ENCODE results near the gene FNDC3B.

The FNDC3B gene

DNA sequence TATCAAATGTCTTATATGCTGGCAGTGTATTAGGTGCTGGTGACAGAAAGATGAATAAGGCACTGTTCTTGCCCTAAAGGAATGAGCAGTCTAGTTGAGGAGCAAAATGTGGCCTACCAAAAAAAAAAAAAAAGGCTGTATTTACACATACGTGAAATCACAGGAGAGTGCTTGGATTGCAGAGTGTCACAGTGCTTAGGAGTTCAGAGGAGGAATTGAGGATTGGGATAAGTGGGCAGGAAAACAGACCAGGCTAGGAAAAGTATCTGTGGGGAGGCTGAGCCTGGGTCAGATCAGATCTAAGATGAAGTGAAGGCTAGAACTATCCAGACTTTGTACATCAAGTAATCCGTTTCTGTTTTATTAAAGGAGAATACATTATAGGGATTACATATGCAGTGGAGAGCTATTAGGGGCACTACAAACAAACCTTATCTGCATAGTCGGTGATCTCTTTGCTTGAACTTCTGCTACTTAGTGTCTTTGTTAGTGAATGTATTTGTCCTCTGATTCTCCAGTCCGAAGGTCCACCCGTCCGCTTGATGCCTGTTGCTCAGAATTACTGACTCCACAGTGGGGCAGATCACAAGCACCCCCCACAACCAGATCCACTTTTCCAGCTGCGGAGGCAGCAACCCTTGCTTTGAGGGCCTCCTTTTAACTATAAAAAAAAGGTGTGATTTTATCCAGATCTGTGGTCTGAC is 80.0 kb downstream of the FNDC3B start:
- Histone ChIP-seq H4K20me1 (ENCODE audit: insufficient read depth, low read length, poor library complexity, severe bottlenecking) (no peaks in the 10 kb centered on the region), H3K9me3 (ENCODE audit: insufficient read depth, low read depth, low read length) (no peaks in the 10 kb centered on the region), H3K4me3 (ENCODE audit: low read length, poor library complexity, severe bottlenecking) (no peak overlapping the region), H3K27me3 (ENCODE audit: insufficient read depth, low read length, poor library complexity, severe bottlenecking) (no peaks in the 10 kb centered on the region), H3K4me2 (ENCODE audit: low read depth, low read length, poor library complexity, severe bottlenecking) (no peak overlapping the region), H3K36me3 (ENCODE audit: insufficient read depth, low read length) (peaks cover 5% of the 10 kb centered on the region; the same call in 1 of the 2 replicates), H3K79me2 (ENCODE audit: insufficient read depth, low read length) (no peaks in the 10 kb centered on the region), H3K9me2 (replicated peaks; ENCODE audit: low read depth, low read length) (no peaks in the 10 kb centered on the region), H3K9ac (ENCODE audit: low read depth, low read length, poor library complexity, severe bottlenecking) (no peak overlapping the region), H2AFZ (ENCODE audit: low read length) (no peak overlapping the region), H3K4me1 (ENCODE audit: insufficient read depth, low read length, poor library complexity, severe bottlenecking) (peaks cover 4% of the 10 kb centered on the region), H3F3A (ENCODE audit: low read depth) (no peaks in the 10 kb centered on the region)
- TF ChIP-seq, protein P1, sequence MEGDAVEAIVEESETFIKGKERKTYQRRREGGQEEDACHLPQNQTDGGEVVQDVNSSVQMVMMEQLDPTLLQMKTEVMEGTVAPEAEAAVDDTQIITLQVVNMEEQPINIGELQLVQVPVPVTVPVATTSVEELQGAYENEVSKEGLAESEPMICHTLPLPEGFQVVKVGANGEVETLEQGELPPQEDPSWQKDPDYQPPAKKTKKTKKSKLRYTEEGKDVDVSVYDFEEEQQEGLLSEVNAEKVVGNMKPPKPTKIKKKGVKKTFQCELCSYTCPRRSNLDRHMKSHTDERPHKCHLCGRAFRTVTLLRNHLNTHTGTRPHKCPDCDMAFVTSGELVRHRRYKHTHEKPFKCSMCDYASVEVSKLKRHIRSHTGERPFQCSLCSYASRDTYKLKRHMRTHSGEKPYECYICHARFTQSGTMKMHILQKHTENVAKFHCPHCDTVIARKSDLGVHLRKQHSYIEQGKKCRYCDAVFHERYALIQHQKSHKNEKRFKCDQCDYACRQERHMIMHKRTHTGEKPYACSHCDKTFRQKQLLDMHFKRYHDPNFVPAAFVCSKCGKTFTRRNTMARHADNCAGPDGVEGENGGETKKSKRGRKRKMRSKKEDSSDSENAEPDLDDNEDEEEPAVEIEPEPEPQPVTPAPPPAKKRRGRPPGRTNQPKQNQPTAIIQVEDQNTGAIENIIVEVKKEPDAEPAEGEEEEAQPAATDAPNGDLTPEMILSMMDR (conservative IDR thresholded peaks at IDR 0.05; ENCODE audit: low read length) = no peak
- no peak for TF ChIP-seq EZH2phosphoT487 (IDR thresholded peaks at IDR 0.05; ENCODE audit: borderline replicate concordance)

DNA sequence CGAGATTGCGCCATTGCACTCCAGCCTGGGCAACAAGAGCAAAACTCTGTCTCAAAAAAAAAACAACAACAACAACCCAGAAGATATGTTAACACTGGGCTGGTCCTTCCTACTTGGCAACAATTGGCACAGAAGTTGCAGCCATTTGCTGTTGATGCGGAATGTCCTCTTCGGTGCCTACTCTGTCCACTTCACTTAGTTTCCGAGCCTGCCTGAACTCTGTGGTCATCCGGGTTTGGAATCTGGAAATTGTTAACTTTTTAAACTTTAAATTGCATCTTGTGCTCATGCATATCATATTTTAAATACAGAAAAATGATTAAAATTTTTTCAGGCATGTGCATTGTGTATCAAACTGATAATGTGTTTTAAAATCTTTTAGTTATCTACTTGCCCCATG is 81.5 kb downstream of the FNDC3B start:
- Histone ChIP-seq H3K9me2 (replicated peaks; ENCODE audit: low read depth, low read length) (no peaks in the 10 kb centered on the region), H2AFZ (ENCODE audit: low read length) (no peak overlapping the region)

DNA sequence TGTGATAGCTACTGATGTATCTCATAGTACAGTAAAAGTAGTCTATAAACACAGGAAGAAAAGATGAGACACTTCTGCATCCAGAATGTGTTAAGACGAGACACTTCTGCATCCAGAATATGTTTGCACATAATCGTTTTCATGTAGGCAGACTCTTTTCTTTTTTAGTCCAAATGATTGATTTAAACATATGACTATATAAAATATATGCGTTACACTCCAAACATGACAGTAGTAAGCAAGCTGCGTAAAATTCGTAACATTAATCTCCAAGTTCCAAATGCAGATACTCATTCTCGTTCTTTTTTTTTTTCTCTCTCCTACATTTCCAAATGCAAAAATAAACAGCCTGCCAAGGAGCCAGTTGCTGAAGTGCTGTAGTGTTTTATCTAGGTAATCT is 82.6 kb downstream of the FNDC3B start:
- Histone ChIP-seq H3K9ac (ENCODE audit: low read depth, low read length, poor library complexity, severe bottlenecking) (no peak overlapping the region), H3K36me3 (ENCODE audit: insufficient read depth, low read length) (no peaks in the 10 kb centered on the region), H3K79me2 (ENCODE audit: insufficient read depth, low read length) (no peaks in the 10 kb centered on the region), H3F3A (ENCODE audit: low read depth) (no peaks in the 10 kb centered on the region), H3K4me1 (ENCODE audit: insufficient read depth, low read length, poor library complexity, severe bottlenecking) (no peaks in the 10 kb centered on the region), H4K20me1 (ENCODE audit: insufficient read depth, low read length, poor library complexity, severe bottlenecking) (no peaks in the 10 kb centered on the region), H3K4me3 (ENCODE audit: low read length, poor library complexity, severe bottlenecking) (no peak overlapping the region), H3K9me2 (replicated peaks; ENCODE audit: low read depth, low read length) (no peaks in the 10 kb centered on the region), H2AFZ (ENCODE audit: low read length) (no peak overlapping the region), H3K4me2 (ENCODE audit: low read depth, low read length, poor library complexity, severe bottlenecking) (no peak overlapping the region), H3K9me3 (ENCODE audit: insufficient read depth, low read depth, low read length) (no peaks in the 10 kb centered on the region), H3K27me3 (ENCODE audit: insufficient read depth, low read length, poor library complexity, severe bottlenecking) (no peaks in the 10 kb centered on the region)
- TF ChIP-seq EZH2phosphoT487 (IDR thresholded peaks at IDR 0.05; ENCODE audit: borderline replicate concordance) = no peak
- TF ChIP-seq, protein P1 (conservative IDR thresholded peaks at IDR 0.05; ENCODE audit: low read length) = no peak

More for the DNA sequence above, 81.5 kb downstream of the FNDC3B start:
- no peaks in the 10 kb centered on the region for H3F3A ChIP-seq (ENCODE audit: low read depth)
- H3K27me3 ChIP-seq (ENCODE audit: insufficient read depth, low read length, poor library complexity, severe bottlenecking) = no peaks in the 10 kb centered on the region
- no peaks in the 10 kb centered on the region for H3K79me2 ChIP-seq (ENCODE audit: insufficient read depth, low read length)
- H4K20me1 ChIP-seq (ENCODE audit: insufficient read depth, low read length, poor library complexity, severe bottlenecking) = no peaks in the 10 kb centered on the region
- no peak for TF ChIP-seq EZH2phosphoT487 (IDR thresholded peaks at IDR 0.05; ENCODE audit: borderline replicate concordance)
- TF ChIP-seq, protein P1 (conservative IDR thresholded peaks at IDR 0.05; ENCODE audit: low read length) = no peak
- no peak overlapping the region for H3K9ac ChIP-seq (ENCODE audit: low read depth, low read length, poor library complexity, severe bottlenecking)
- H3K4me3 ChIP-seq (ENCODE audit: low read length, poor library complexity, severe bottlenecking) = no peak overlapping the region
- peaks cover 3% of the 10 kb centered on the region for H3K4me1 ChIP-seq (ENCODE audit: insufficient read depth, low read length, poor library complexity, severe bottlenecking)
- H3K36me3 ChIP-seq (ENCODE audit: insufficient read depth, low read length) = peaks cover 4% of the 10 kb centered on the region; the same call in 1 of the 2 replicates
- H3K9me3 ChIP-seq (ENCODE audit: insufficient read depth, low read depth, low read length) = no peaks in the 10 kb centered on the region
- no peak overlapping the region for H3K4me2 ChIP-seq (ENCODE audit: low read depth, low read length, poor library complexity, severe bottlenecking)

All from Loucy (cell line).